Naive thymus-derived CD4-positive, alpha-beta T cell (primary cell): ENCODE data around the gene TIMP1. TPM values are rescaled to one million over a fixed set of nuclear protein-coding genes. Genes with fewer than 3 reads are reported as not detected.

ENCODE experiments used
- ATAC-seq: fragments of 150-1000 bp; cut with Tn5 transposase; 2 replicates; pipeline ENCODE4 v1.10.0; 2021; ENCODE audit warnings: mild to moderate bottlenecking, moderate library complexity
- CTCF ChIA-PET: fragments of 350-600 bp; sonication (Branson Sonifier 250); formaldehyde crosslinking; loops from one replicate; lab custom pipeline; 2021; ENCODE audit warnings: antibody characterized with exemption; lab: Charles Lee
- POLR2A ChIA-PET: fragments of 350-600 bp; sonication (Branson Sonifier 250); formaldehyde crosslinking; loops from one replicate; lab custom pipeline; 2021; ENCODE audit warnings: antibody characterized with exemption, inconsistent platforms; lab: Charles Lee
- DNase-seq, 9 donors: peaks; one replicate each; pipeline versions ENCODE4 v3.0.0 to v3.0.0-alpha.2; 2020 to 2022; ENCODE audit warnings: mixed read lengths in 1 of 9
- H3K27ac ChIP-seq: one replicate; pipeline ENCODE4 v1.7.0; 2013; ENCODE audit warnings: mild to moderate bottlenecking, low read depth, low read length, moderate library complexity
- H3K27me3 ChIP-seq, 2 donors: one replicate each; pipeline ENCODE4 v1.7.0; 2013; ENCODE audit warnings: low read length in 2 of 2, mild to moderate bottlenecking in 2 of 2, moderate library complexity in 2 of 2; ENCODE audit not compliant: control insufficient read depth in 2 of 2, insufficient read depth in 2 of 2
- H3K36me3 ChIP-seq, 3 experiments: 1 replicate in 2 of 3; 2 replicates in 1 of 3; pipeline ENCODE4 v1.7.0; 2013; ENCODE audit warnings: low read length in 3 of 3, mild to moderate bottlenecking in 3 of 3, moderate library complexity in 1 of 3; ENCODE audit not compliant: insufficient read depth in 3 of 3, control insufficient read depth in 2 of 3
- H3K4me1 ChIP-seq, 2 donors: one replicate each; pipeline ENCODE4 v1.7.0; 2013; ENCODE audit warnings: low read length in 2 of 2, mild to moderate bottlenecking in 2 of 2, moderate library complexity in 1 of 2; ENCODE audit not compliant: control insufficient read depth in 2 of 2, insufficient read depth in 2 of 2
- H3K4me3 ChIP-seq: 2 replicates; pipeline ENCODE4 v1.7.0; 2013; ENCODE audit warnings: mild to moderate bottlenecking, low read length
- H3K9me3 ChIP-seq, 3 experiments: 1 replicate in 2 of 3; 2 replicates in 1 of 3; pipeline ENCODE4 v1.7.0; 2013; ENCODE audit warnings: low read length in 3 of 3; ENCODE audit not compliant: control insufficient read depth in 2 of 3
- H3K27ac Mint-ChIP-seq, 9 donors: one replicate each; pipeline ENCODE4 v1.8.0; 2020 to 2022; ENCODE audit warnings: mixed read lengths in 9 of 9, mild to moderate bottlenecking in 8 of 9, moderate library complexity in 5 of 9, inconsistent platforms in 2 of 9
- H3K27me3 Mint-ChIP-seq, 5 donors: one replicate each; pipeline ENCODE4 v1.8.0; 2021 to 2022; ENCODE audit warnings: mixed read lengths in 5 of 5, mild to moderate bottlenecking in 1 of 5
- H3K36me3 Mint-ChIP-seq, 5 donors: one replicate each; pipeline ENCODE4 v1.8.0; 2020 to 2022; ENCODE audit warnings: mixed read lengths in 5 of 5, mild to moderate bottlenecking in 3 of 5, inconsistent platforms in 1 of 5
- H3K4me1 Mint-ChIP-seq, 7 donors: one replicate each; pipeline ENCODE4 v1.8.0; 2020 to 2022; ENCODE audit warnings: mixed read lengths in 7 of 7, mild to moderate bottlenecking in 3 of 7, inconsistent platforms in 1 of 7
- H3K4me3 Mint-ChIP-seq, 10 donors: one replicate each; pipeline ENCODE4 v1.8.0; 2020 to 2022; ENCODE audit warnings: mild to moderate bottlenecking in 10 of 10, mixed read lengths in 10 of 10, moderate library complexity in 6 of 10, inconsistent platforms in 2 of 10
- H3K9me3 Mint-ChIP-seq, 11 donors: one replicate each; pipeline ENCODE4 v1.8.0; 2020 to 2022; ENCODE audit warnings: mixed read lengths in 11 of 11, mild to moderate bottlenecking in 4 of 11, inconsistent platforms in 1 of 11, moderate library complexity in 1 of 11
- intact Hi-C, 2 donors: fragments of 100-400 bp; cut with micrococcal nuclease; formaldehyde crosslinking; loops; one replicate each; pipeline ENCODE4 v1.15.1; 2023
- polyA plus RNA-seq, 2 donors: library from polyadenylated mRNA; unstranded; fragments of 300-500 nt; fragmentation: Illumina TruSeq; gene quantifications; one replicate each; pipeline ENCODE4 v1.2.3, GENCODE V29; 2021
- total RNA-seq, 6 experiments: library from RNA in 5 of 6; stranded (reverse) in 5 of 6; gene quantifications; 1 replicate in 5 of 6; 2 replicates in 1 of 6; pipeline ENCODE4 v1.2.3 and lab custom pipeline; 2021 to 2026

TIMP1 gene
- total and polyA plus RNA-seq, 7 experiments from 2014 or later = 47.0 to 117 (median 85.2) TPM

- ATAC-seq (no peak), DNase-seq (no peak)
- Mint-ChIP-seq H3K9me3 (peaks cover 0 to 4% (median 0%) of the 10 kb centered on the region in 11 donors), H3K27ac (peak overlapping the region in 1 of 9 donors; percentile 19), H3K36me3 (peaks cover 0 to 14% (median 0%) of the 10 kb centered on the region in 5 donors), H3K4me1 (peaks cover 7 to 22% (median 20%) of the 10 kb centered on the region in 7 donors), H3K27me3 (peaks cover 0 to 4% (median 0%) of the 10 kb centered on the region in 5 donors), H3K4me3 (no peak overlapping the region)
- POLR2A ChIA-PET = no interaction called here
- Histone ChIP-seq H3K27me3 (no peaks in the 10 kb centered on the region), H3K9me3 (no peaks in the 10 kb centered on the region), H3K4me3 (no peak overlapping the region), H3K27ac (no peak overlapping the region), H3K36me3 (peaks cover 0 to 6% (median 0%) of the 10 kb centered on the region in 3 experiments), H3K4me1 (peaks cover 1 to 12% of the 10 kb centered on the region in 2 donors)
- CTCF ChIA-PET = no interaction called here
- intact Hi-C loops = no loop called here
These were observed 6.0 kb upstream of the TIMP1 start for GRCh38 chrX:47576021-47576898.

DNA sequence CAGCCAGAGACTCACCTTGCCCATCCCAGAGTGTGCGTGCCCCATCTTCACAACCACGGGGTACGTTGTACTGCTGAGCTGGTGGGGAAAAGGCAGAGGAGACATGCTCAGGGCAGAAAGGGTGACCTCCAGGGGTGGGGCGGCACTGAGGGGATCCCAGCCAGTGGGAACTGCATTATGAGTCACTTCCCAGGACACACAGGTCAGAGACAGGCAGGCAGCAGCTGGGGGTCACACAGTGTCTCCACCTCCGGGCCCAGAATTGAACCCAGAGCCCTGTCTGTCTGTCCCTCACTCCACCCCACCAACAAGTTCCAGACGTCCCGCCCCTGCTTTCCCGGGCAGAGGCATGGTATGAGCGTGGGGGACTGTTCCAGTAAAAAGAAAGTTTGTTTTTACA is 4.8 kb upstream of the TIMP1 start:
- H3K4me1 Mint-ChIP-seq = peaks cover 13 to 29% (median 26%) of the 10 kb centered on the region in 7 donors

DNA sequence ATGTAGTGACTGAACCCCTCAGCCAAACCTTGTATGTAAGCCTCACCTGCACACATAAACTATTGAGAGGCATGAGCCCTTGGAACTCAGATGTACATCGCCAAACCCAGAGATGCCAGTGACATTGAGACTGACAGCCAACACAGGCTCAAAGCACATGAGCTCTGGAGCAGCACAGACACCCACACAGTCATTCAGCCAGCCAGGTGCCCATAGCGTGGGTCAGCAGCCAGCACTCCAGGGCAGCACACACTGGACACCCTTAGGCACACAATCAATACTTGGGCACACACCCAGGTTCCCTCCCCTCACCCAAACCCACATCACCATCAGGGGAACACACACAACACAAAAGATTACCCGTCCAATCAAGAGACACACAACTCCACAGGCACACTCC is 4.3 kb upstream of the TIMP1 start:
- no peaks in the 10 kb centered on the region for H3K27me3 ChIP-seq
- no peaks in the 10 kb centered on the region for H3K9me3 ChIP-seq
- no peak for ATAC-seq
- H3K4me1 ChIP-seq = peaks cover 9 to 26% of the 10 kb centered on the region in 2 donors
- peaks cover 13 to 30% (median 26%) of the 10 kb centered on the region in 7 donors for H3K4me1 Mint-ChIP-seq
- POLR2A ChIA-PET = no interaction called here
- no peak for DNase-seq
- no peaks in the 10 kb centered on the region for H3K36me3 ChIP-seq
- H3K27ac ChIP-seq = no peak overlapping the region
- H3K9me3 Mint-ChIP-seq = peaks cover 0 to 4% (median 0%) of the 10 kb centered on the region in 11 donors
- CTCF ChIA-PET = no interaction called here
- peaks cover 0 to 4% (median 0%) of the 10 kb centered on the region in 5 donors for H3K36me3 Mint-ChIP-seq
- intact Hi-C loops = no loop called here
- H3K27me3 Mint-ChIP-seq = peaks cover 0 to 4% (median 0%) of the 10 kb centered on the region in 5 donors
- peak overlapping the region in 1 of 9 donors; percentile 44 for H3K27ac Mint-ChIP-seq
- H3K4me3 ChIP-seq = no peak overlapping the region
- H3K4me3 Mint-ChIP-seq = no peak overlapping the region

More for the DNA sequence above, 4.8 kb upstream of the TIMP1 start:
- no peak overlapping the region for H3K27ac ChIP-seq
- H3K4me3 ChIP-seq = no peak overlapping the region
- H3K9me3 ChIP-seq = no peaks in the 10 kb centered on the region
- peaks cover 9 to 24% of the 10 kb centered on the region in 2 donors for H3K4me1 ChIP-seq
- Mint-ChIP-seq H3K27ac (no peak overlapping the region), H3K4me3 (no peak overlapping the region), H3K36me3 (peaks cover 0 to 4% (median 0%) of the 10 kb centered on the region in 5 donors), H3K27me3 (peaks cover 0 to 4% (median 0%) of the 10 kb centered on the region in 5 donors), H3K9me3 (peaks cover 0 to 4% (median 0%) of the 10 kb centered on the region in 11 donors)
- H3K36me3 ChIP-seq = no peaks in the 10 kb centered on the region
- CTCF ChIA-PET = no interaction called here
- POLR2A ChIA-PET = no interaction called here
- DNase-seq (no peak), ATAC-seq (no peak)
- intact Hi-C loops = no loop called here
- H3K27me3 ChIP-seq = no peaks in the 10 kb centered on the region

GRCh38 chrX:47578692-47579091 is 3.5 kb upstream of the TIMP1 start:
- Histone ChIP-seq H3K27me3 (no peaks in the 10 kb centered on the region), H3K9me3 (no peaks in the 10 kb centered on the region), H3K27ac (no peak overlapping the region), H3K36me3 (no peaks in the 10 kb centered on the region), H3K4me3 (no peak overlapping the region), H3K4me1 (peaks cover 9 to 19% of the 10 kb centered on the region in 2 donors)
- ChIA-PET POLR2A (no interaction called here), CTCF (no interaction called here)
- no peak overlapping the region for H3K4me3 Mint-ChIP-seq
- no peak for ATAC-seq
- peaks cover 0 to 6% (median 0%) of the 10 kb centered on the region in 5 donors for H3K36me3 Mint-ChIP-seq
- peaks cover 0 to 4% (median 0%) of the 10 kb centered on the region in 11 donors for H3K9me3 Mint-ChIP-seq
- no peak overlapping the region for H3K27ac Mint-ChIP-seq
- intact Hi-C loops = no loop called here
- peaks cover 13 to 31% (median 20%) of the 10 kb centered on the region in 7 donors for H3K4me1 Mint-ChIP-seq
- H3K27me3 Mint-ChIP-seq = no peaks in the 10 kb centered on the region
- DNase-seq = no peak

DNA sequence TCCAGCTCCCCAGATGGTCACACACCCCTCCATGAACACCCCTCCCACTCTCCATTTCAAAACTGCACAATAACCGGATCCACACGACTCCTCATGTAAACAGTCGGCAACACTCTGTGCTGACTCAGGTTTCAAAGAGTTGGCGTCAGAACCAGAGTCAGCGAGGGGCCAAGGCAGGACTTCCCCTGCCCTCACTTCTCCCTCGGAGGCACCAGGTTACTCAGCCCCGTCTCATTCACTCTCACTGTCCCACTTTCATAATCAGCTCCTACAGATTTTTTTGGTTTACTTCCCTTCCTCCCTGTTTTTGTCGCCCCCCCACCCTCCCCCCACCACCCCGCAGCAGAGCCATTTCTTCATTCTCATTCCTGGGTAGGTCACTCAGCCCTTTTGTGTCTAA is 2.7 kb upstream of the TIMP1 start:
- peaks cover 9 to 17% of the 10 kb centered on the region in 2 donors for H3K4me1 ChIP-seq
- Mint-ChIP-seq H3K36me3 (peaks cover 0 to 10% (median 0%) of the 10 kb centered on the region in 5 donors), H3K4me1 (peaks cover 15 to 35% (median 23%) of the 10 kb centered on the region in 7 donors), H3K27ac (peak overlapping the region in 2 of 9 donors; percentile 62 to 67), H3K9me3 (peaks cover 0 to 4% (median 0%) of the 10 kb centered on the region in 11 donors), H3K4me3 (peak overlapping the region in 1 of 10 donors; percentile 43), H3K27me3 (no peaks in the 10 kb centered on the region)
- H3K4me3 ChIP-seq = no peak overlapping the region
- DNase-seq = peak in 1 of 9 donors; percentile 38
- H3K27me3 ChIP-seq = no peaks in the 10 kb centered on the region
- ATAC-seq = peak; percentile 66
- no peak overlapping the region for H3K27ac ChIP-seq
- H3K36me3 ChIP-seq = no peaks in the 10 kb centered on the region
- CTCF ChIA-PET = no interaction called here
- intact Hi-C loops = no loop called here
- H3K9me3 ChIP-seq = no peaks in the 10 kb centered on the region
- POLR2A ChIA-PET = no interaction called here

DNA sequence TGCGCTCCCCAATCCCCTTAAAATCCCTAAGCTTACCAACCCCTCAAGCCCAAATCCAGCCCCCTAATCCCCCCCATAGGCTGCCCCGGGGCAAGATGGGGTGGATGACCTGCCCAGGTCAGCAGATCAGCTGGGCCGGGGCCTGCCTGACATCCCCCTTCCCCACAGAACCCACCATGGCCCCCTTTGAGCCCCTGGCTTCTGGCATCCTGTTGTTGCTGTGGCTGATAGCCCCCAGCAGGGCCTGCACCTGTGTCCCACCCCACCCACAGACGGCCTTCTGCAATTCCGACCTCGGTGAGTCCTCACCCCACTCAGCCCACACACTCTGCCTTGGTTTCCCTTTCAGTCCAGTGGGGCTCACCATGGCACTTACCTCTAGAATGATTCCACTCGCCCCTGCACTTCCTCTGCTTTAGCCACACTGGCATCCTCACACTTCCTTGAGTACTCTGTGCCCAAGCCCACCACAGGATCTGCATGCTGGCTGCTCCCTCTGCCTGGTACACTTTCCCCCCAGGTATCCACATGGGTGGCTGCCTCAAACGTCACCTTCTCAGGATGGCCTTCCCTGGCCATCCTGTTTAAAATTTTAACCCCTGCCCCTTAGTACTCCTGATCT is 1.1 kb downstream of the TIMP1 start:
- peak overlapping the region; percentile 29 for H3K27ac ChIP-seq
- ChIA-PET CTCF (no interaction called here), POLR2A (interaction anchor here (0.7 to 1.6 kb wide), 2 partner anchors 12 to 40 kb away, joined by 4 to 8 read pairs; no protein-coding TSS in a partner anchor)
- H3K9me3 ChIP-seq = no peaks in the 10 kb centered on the region
- no peak for DNase-seq
- H3K27ac Mint-ChIP-seq = peak overlapping the region; percentile 26 to 87 (median 68)
- peaks cover 0 to 19% (median 0%) of the 10 kb centered on the region in 5 donors for H3K36me3 Mint-ChIP-seq
- H3K27me3 Mint-ChIP-seq = no peaks in the 10 kb centered on the region
- H3K4me3 Mint-ChIP-seq = peak overlapping the region in 9 of 10 donors; percentile 17 to 88 (median 43)
- peaks cover 0 to 2% (median 0%) of the 10 kb centered on the region in 11 donors for H3K9me3 Mint-ChIP-seq
- intact Hi-C loops = loop anchor here (2.0 to 5.0 kb wide), 3 partner anchors 39 to 67 kb away; partner anchors contain the start of genes CFP (in 1 of the 2) and ELK1 (in 1 of the 2)
- H3K4me1 ChIP-seq = peaks cover 9 to 17% of the 10 kb centered on the region in 2 donors
- H3K27me3 ChIP-seq = no peaks in the 10 kb centered on the region
- ATAC-seq = no peak
- H3K4me1 Mint-ChIP-seq = peaks cover 15 to 35% (median 18%) of the 10 kb centered on the region in 7 donors
- no peaks in the 10 kb centered on the region for H3K36me3 ChIP-seq
- no peak overlapping the region for H3K4me3 ChIP-seq
